Upper lobe of left lung (tissue), 4 donors: ENCODE measurements around the gene MRPL41.

Source experiments
- CTCF ChIP-seq, 6 experiments: fragments of 450-650 bp in 4 of 6; fragments of 200-600 bp in 2 of 6; sonication (generic) in 2 of 6; IDR thresholded peaks; one replicate each; pipeline ENCODE4 v1.5.1; 2016 to 2019; ENCODE audit warnings: antibody characterized with exemption in 6 of 6
- EP300 ChIP-seq, 4 donors: sonication (generic); formaldehyde crosslinking; IDR thresholded peaks; one replicate each; pipeline ENCODE4 v1.5.1; 2017; ENCODE audit warnings: antibody characterized with exemption in 4 of 4, control low read depth in 2 of 4

- TF ChIP-seq CTCF (IDR thresholded peaks at IDR 0.05) (no peak), EP300 (IDR thresholded peaks at IDR 0.05) (no peak)
Measured at GRCh38 chr9:137598943-137599342, 47.3 kb downstream of the MRPL41 start.
